H1 (cell line): ENCODE data around the gene TRIL. TPM values are rescaled to one million over a fixed set of nuclear protein-coding genes. Genes with fewer than 3 reads are reported as not detected.

Source experiments
- CTCF ChIA-PET: fragments of 300-600 bp; sonication (Branson Sonifier 250); formaldehyde crosslinking; loops from one replicate; lab custom pipeline; 2021; ENCODE audit not compliant: partially characterized antibody; lab: Charles Lee
- POLR2A ChIA-PET: fragments of 300-600 bp; sonication (Branson Sonifier 250); formaldehyde crosslinking; loops from one replicate; lab custom pipeline; 2021; ENCODE audit warnings: inconsistent platforms; ENCODE audit not compliant: partially characterized antibody; lab: Charles Lee
- DNase-seq, 2 experiments: peaks; one replicate each; pipeline versions ENCODE4 v3.0.0 to v3.0.0-alpha.2; 2010 to 2022; ENCODE audit warnings: low spot score in 2 of 2, low read depth in 1 of 2, mixed read lengths in 1 of 2
- FAIRE-seq: peaks from 2 replicates; lab custom pipeline; 2011; peaks lifted over from hg19 to GRCh38; lab: Jason Lieb, UNC
- H2AFZ ChIP-seq: 2 replicates; pipeline ENCODE4 v1.8.1; 2012; ENCODE audit warnings: low read length, inconsistent platforms
- H2AK5ac ChIP-seq: 2 replicates; pipeline ENCODE4 v1.6.1; 2013; ENCODE audit warnings: low read depth, low read length
- H2BK120ac ChIP-seq: replicated peaks from 2 replicates; pipeline ENCODE3; 2013; ENCODE audit warnings: low read depth, low read length, inconsistent platforms
- H2BK12ac ChIP-seq: 2 replicates; pipeline ENCODE4 v1.6.1; 2013; ENCODE audit warnings: low read depth, low read length
- H2BK15ac ChIP-seq: 2 replicates; pipeline ENCODE4 v1.6.1; 2013; ENCODE audit warnings: low read length
- H2BK20ac ChIP-seq: 2 replicates; pipeline ENCODE4 v1.6.1; 2013; ENCODE audit warnings: low read length
- H2BK5ac ChIP-seq: 2 replicates; pipeline ENCODE4 v1.6.1; 2013; ENCODE audit warnings: low read depth, low read length
- H3K14ac ChIP-seq: 2 replicates; pipeline ENCODE4 v1.6.1; 2013; ENCODE audit warnings: inconsistent platforms; ENCODE audit not compliant: insufficient read length
- H3K18ac ChIP-seq: 2 replicates; pipeline ENCODE4 v1.6.1; 2013; ENCODE audit warnings: low read length; ENCODE audit errors: extremely low read depth
- H3K23ac ChIP-seq: 2 replicates; pipeline ENCODE4 v1.6.1; 2013; ENCODE audit warnings: inconsistent platforms; ENCODE audit not compliant: insufficient read length
- H3K23me2 ChIP-seq: 2 replicates; pipeline ENCODE4 v1.6.1; 2013; ENCODE audit warnings: low read depth, low read length
- H3K27ac ChIP-seq: 2 replicates; pipeline ENCODE4 v1.6.1; 2011; ENCODE audit warnings: low read depth, low read length, inconsistent platforms
- H3K27me3 ChIP-seq, 4 experiments: replicated peaks in 1 of 4; 1 replicate in 1 of 4; 2 replicates in 3 of 4; pipeline versions ENCODE4 v1.6.1 to v1.8.1; 2011 to 2013; ENCODE audit warnings: low read length in 3 of 4, mild to moderate bottlenecking in 3 of 4, inconsistent platforms in 2 of 4, mixed read lengths in 2 of 4, moderate library complexity in 1 of 4; ENCODE audit not compliant: control insufficient read depth in 3 of 4, insufficient read depth in 3 of 4; ENCODE audit errors: extremely low read depth in 1 of 4
- H3K36me3 ChIP-seq, 4 experiments: 2 replicates each; pipeline versions ENCODE4 v1.6.1 to v1.8.1; 2011 to 2013; ENCODE audit warnings: mild to moderate bottlenecking in 4 of 4, low read length in 3 of 4, moderate library complexity in 2 of 4, control low read depth in 1 of 4, inconsistent platforms in 1 of 4; ENCODE audit not compliant: insufficient read depth in 4 of 4, control insufficient read depth in 2 of 4
- H3K4ac ChIP-seq: replicated peaks from 2 replicates; pipeline ENCODE3; 2013; ENCODE audit warnings: low read length, low read depth, mixed read lengths, inconsistent platforms; ENCODE audit not compliant: insufficient read length
- H3K4me1 ChIP-seq, 4 experiments: replicated peaks in 1 of 4; 1 replicate in 1 of 4; 2 replicates in 3 of 4; pipeline versions ENCODE4 v1.6.1 to v1.8.1; 2011 to 2013; ENCODE audit warnings: low read length in 3 of 4, inconsistent platforms in 2 of 4, mixed read lengths in 1 of 4; ENCODE audit not compliant: insufficient read depth in 4 of 4, control insufficient read depth in 3 of 4
- H3K4me2 ChIP-seq, 2 experiments: 2 replicates each; pipeline versions ENCODE4 v1.6.1 to v1.8.1; 2011 to 2013; ENCODE audit warnings: low read depth in 2 of 2, low read length in 2 of 2, control low read depth in 1 of 2, inconsistent platforms in 1 of 2, mild to moderate bottlenecking in 1 of 2; ENCODE audit not compliant: insufficient read depth in 1 of 2
- H3K4me3 ChIP-seq, 4 experiments: fragments of 200-600, 300-600 bp in 1 of 4; sonication (generic), shearing (Covaris generic), sonication (Bioruptor Twin) in 1 of 4; 2 replicates each; pipeline versions ENCODE4 v1.5.1 to v1.8.1; 2011 to 2016; ENCODE audit warnings: low read length in 4 of 4, low read depth in 3 of 4, control low read depth in 2 of 4, inconsistent platforms in 2 of 4, mild to moderate bottlenecking in 2 of 4, mixed read lengths in 1 of 4, moderate library complexity in 1 of 4; ENCODE audit not compliant: insufficient read depth in 2 of 4; ENCODE audit errors: extremely low read depth in 1 of 4
- H3K56ac ChIP-seq: replicated peaks from 2 replicates; pipeline ENCODE3; 2013; ENCODE audit warnings: low read depth, mild to moderate bottlenecking, mixed read lengths, low read length, inconsistent platforms; ENCODE audit not compliant: insufficient read length
- H3K79me1 ChIP-seq: 2 replicates; pipeline ENCODE4 v1.6.1; 2013; ENCODE audit warnings: low read depth, low read length, control low read depth
- H3K79me2 ChIP-seq, 2 experiments: 2 replicates each; pipeline versions ENCODE4 v1.6.1 to v1.8.1; 2012 to 2013; ENCODE audit warnings: low read length in 2 of 2, mild to moderate bottlenecking in 2 of 2, inconsistent platforms in 1 of 2; ENCODE audit not compliant: insufficient read depth in 2 of 2, control insufficient read depth in 1 of 2
- H3K9ac ChIP-seq, 4 experiments: replicated peaks in 1 of 4; 1 replicate in 1 of 4; 2 replicates in 3 of 4; pipeline versions ENCODE4 v1.6.1 to v1.8.1; 2011 to 2013; ENCODE audit warnings: low read depth in 3 of 4, low read length in 3 of 4, control low read depth in 2 of 4, mild to moderate bottlenecking in 2 of 4, moderate library complexity in 2 of 4, inconsistent platforms in 1 of 4; ENCODE audit errors: extremely low read depth in 1 of 4
- H3K9me3 ChIP-seq, 2 experiments: 2 replicates each; pipeline versions ENCODE4 v1.6.1 to v1.8.1; 2012 to 2013; ENCODE audit warnings: mild to moderate bottlenecking in 2 of 2, moderate library complexity in 2 of 2, control low read depth in 1 of 2, inconsistent platforms in 1 of 2, low read depth in 1 of 2, low read length in 1 of 2, mixed read lengths in 1 of 2; ENCODE audit not compliant: insufficient read depth in 2 of 2
- H4K20me1 ChIP-seq, 2 experiments: replicated peaks in 1 of 2; 2 replicates each; pipeline versions ENCODE3 to v1.8.1; 2011 to 2013; ENCODE audit warnings: inconsistent platforms in 2 of 2, low read length in 2 of 2, mild to moderate bottlenecking in 1 of 2; ENCODE audit not compliant: insufficient read depth in 2 of 2, control insufficient read depth in 1 of 2
- H4K5ac ChIP-seq: 2 replicates; pipeline ENCODE4 v1.6.1; 2013; ENCODE audit warnings: low read length, low read depth, mixed read lengths, inconsistent platforms; ENCODE audit not compliant: insufficient read length
- H4K8ac ChIP-seq: 2 replicates; pipeline ENCODE4 v1.8.0; 2013; ENCODE audit warnings: mild to moderate bottlenecking, moderate library complexity, low read length, inconsistent platforms; ENCODE audit not compliant: insufficient read depth; ENCODE audit errors: extremely low read depth
- H4K91ac ChIP-seq: replicated peaks from 2 replicates; pipeline ENCODE3; 2013; ENCODE audit warnings: low read length, mixed read lengths, inconsistent platforms; ENCODE audit not compliant: insufficient read length
- CREB1 ChIP-seq: IDR thresholded peaks from 2 replicates; pipeline ENCODE4 v1.6.1; 2012; ENCODE audit warnings: inconsistent platforms
- WGBS, 2 experiments: shearing (Covaris generic) in 1 of 2; methylation state at CpG; one replicate each; pipeline versions ENCODE4 v1.1.6 to v1.1.7; 2013 to 2015; ENCODE audit warnings: low lambda C conversion rate in 2 of 2, mixed read lengths in 2 of 2, inconsistent platforms in 1 of 2, low coverage in 1 of 2, missing lambda C conversion rate in 1 of 2; ENCODE audit not compliant: insufficient replicate concordance in 2 of 2, insufficient coverage in 1 of 2, insufficient read length in 1 of 2; ENCODE audit errors: extremely low coverage in 1 of 2, missing lambda C conversion rate in 1 of 2; 5-methylcytosine and 5-hydroxymethylcytosine counted together
- polyA plus RNA-seq, 7 experiments: library from polyadenylated mRNA; depleted of rRNA in 3 of 7; stranded (reverse) in 5 of 7; unstranded in 2 of 7; fragments of >200 nt in 5 of 7; fragments of 200-250 nt in 2 of 7; gene quantifications; 1 replicate in 5 of 7; 2 replicates in 1 of 7; 4 replicates in 1 of 7; pipeline versions ENCODE4 v1.2.1 to v1.2.3, GENCODE V29; 2011 to 2013; ENCODE audit warnings: missing spikeins in 2 of 7, mixed read lengths in 2 of 7
- total RNA-seq: library from RNA; stranded (reverse); fragmentation: NEBNext Ultra II Directional; extraction: Animal tissue kit (Norgen Biotek cat#: 25700); gene quantifications from 2 replicates; pipeline ENCODE4 v1.2.1, GENCODE V29; 2021

The TRIL gene
- total and polyA plus RNA-seq, 2 of the 8 experiments (the other 6 are each of a cell fraction or from before 2014, with no cell fraction given), result 3.9 to 5.5 TPM

DNA sequence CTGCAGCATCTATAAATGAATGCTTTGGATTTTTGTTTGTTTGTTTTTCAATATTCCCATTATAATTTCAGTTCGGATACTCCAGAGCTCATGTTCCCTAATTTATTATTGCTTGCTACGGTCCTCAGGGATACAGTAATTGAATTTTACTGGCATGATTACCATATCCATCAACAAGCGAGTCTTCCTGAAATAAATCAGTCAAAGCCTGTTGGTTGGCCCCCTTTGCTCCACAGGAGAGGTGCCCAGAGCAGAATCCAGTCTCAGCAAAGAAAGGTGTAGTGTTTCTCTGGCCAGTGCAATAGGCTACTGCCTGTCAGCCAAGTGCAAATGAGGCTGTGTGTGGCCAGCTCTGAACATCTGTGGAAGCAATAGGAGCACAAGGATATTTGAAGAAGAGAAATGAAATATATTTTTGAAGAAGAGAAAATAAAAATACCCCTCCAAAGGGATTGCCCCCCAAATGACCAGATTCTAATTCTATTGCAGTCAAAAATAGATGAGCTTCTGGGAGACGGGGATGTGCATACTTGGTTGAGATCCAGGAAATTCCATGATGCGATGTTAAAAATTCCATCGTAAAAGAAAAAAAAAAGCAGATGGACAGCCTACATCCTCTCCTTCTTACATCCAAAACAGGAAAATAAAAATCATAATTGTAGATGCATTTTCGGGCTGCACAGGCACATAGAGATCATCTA lies 18.1 kb downstream of the TRIL start:
- Histone ChIP-seq H2BK5ac (no peak overlapping the region), H3K4me3 (no peak overlapping the region), H3K4ac (no peak overlapping the region), H4K5ac (no peak overlapping the region), H2BK20ac (no peak overlapping the region), H2AK5ac (no peak overlapping the region), H3K27ac (no peak overlapping the region), H3K18ac (no peak overlapping the region), H3K14ac (no peak overlapping the region), H3K9me3 (no peaks in the 10 kb centered on the region), H3K23me2 (no peaks in the 10 kb centered on the region), H2AFZ (no peak overlapping the region), H2BK120ac (no peak overlapping the region), H3K27me3 (no peaks in the 10 kb centered on the region), H2BK12ac (no peak overlapping the region), H4K20me1 (no peaks in the 10 kb centered on the region), H3K79me1 (no peaks in the 10 kb centered on the region), H4K8ac (no peak overlapping the region), H4K91ac (no peak overlapping the region), H3K4me1 (no peaks in the 10 kb centered on the region), H2BK15ac (no peak overlapping the region), H3K56ac (no peak overlapping the region), H3K79me2 (no peaks in the 10 kb centered on the region), H3K4me2 (no peak overlapping the region), H3K23ac (no peak overlapping the region), H3K9ac (no peak overlapping the region), H3K36me3 (no peaks in the 10 kb centered on the region)
- DNase-seq (no peak), FAIRE-seq (no peak)
- no peak for TF ChIP-seq CREB1
- POLR2A ChIA-PET, result no interaction called here
- CTCF ChIA-PET, result interaction anchor here (0.8 to 34.2 kb wide), 7 partner anchors 12 to 189 kb away, joined by 3 to 576 read pairs (median 4); partner anchors contain the start of gene TRIL
- WGBS, 2 experiments, result 89% methylated on average over 7 of the region's 7 CpGs; no CpG with 5 or more reads in 1 of the 2 experiments
